ENCODE measurements around the gene PTPRK. TPM values are rescaled to one million over a fixed set of nuclear protein-coding genes. Genes with fewer than 3 reads are reported as not detected.

Gene PTPRK
- total RNA-seq, 1 experiment from 2014 or later = 24.4 TPM

GRCh38 chr6:128139519-128139918 is 380.9 kb downstream of the PTPRK start:
- DNase-seq (ENCODE audit: low spot score) = peak; percentile 21

DNA sequence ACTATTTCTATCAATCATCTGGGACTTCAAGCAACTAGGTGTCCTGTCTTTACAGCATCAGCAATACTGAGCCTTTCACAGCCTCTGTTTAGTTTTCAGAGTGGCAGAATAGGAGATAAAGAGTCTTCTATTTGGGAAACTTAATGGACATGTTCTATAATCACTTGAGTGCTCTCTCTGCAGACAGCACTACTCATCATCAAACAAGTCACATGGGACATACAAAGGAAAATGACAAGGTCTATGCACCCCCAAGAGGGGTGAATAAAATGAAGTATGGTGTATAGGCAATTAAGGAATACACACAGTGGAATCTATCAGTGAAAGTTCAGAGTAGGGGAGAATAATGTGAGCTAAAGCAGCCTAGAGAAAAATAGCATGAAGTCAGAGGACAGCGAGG is 381.7 kb downstream of the PTPRK start:
- no peak for DNase-seq (ENCODE audit: low spot score)

DNA sequence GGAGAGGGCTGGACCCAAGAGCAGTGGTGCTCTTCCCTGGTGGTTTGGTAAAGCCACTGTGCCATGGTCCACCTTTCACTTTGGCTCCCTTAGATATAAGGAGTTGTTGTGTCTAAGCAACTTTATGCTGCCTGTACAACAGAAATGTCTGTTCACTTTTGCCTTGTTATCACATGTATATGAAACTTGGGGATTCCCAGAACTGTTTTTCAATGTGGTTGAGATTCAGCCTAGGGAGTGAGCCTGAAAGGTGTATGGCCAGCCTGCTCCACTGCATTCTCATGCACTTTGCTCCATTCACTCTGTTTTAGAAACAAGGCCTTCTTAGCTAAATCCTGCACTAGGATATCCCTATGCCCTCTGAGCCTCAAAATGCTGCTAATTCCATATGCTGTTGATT is 385.1 kb downstream of the PTPRK start:
- no peak for DNase-seq (ENCODE audit: low spot score)

DNA sequence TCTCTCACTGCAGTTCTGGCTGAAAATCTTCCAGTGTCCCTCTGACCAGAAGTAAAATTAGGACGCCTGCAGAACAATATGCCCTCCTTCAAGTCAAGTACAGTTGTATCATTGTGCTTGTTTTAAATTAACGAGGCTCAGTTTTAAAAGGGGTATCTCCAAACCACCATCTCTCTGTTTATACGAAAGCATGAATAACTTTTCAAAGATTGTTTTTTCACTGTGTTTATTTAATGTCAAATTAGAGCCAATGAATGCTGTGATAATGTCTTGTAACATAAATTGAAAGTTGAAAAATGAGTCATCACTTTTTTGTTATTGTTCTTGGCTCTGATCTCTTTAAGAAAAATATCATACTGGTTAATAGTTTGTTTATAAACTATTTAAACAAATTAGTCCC is 388.8 kb downstream of the PTPRK start:
- DNase-seq (ENCODE audit: low spot score) = peak; percentile 6

DNA sequence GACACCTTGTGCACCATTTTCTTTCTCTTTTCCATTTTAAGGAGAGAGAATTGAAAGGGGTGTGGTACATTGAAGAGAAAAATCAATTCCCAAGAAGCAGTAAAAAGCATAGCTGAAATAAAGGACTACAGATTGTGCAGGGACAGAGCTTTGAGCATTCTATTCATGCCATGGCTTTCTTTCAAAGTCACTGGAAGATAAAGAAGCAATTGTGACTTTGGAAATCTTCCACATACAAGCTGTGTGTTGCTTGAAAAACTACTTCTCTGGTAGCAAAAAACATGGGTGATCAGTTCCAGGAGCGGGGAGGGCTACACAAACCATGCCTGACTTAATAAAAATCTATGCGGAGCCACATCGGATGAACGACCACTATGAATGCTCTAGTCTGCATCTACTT is 389.4 kb downstream of the PTPRK start:
- no peak for DNase-seq (ENCODE audit: low spot score)

DNA sequence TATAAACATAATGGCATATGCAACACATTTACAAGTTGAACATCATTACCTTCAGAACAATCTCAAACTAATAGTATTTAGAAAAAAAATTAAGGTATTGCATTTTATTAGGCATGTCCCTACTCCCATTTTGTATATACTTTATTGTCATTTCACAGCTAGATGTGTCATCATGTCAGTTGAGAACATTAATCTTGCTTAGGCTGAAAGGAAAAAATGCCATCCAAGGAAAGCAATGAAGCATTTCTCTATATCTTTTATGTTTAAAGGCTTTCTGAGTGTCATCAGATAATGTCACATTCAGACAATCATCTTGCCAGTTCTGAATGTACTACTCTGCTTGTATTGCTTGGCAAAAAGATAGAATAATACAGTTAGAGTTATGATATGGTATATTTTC is 390.7 kb downstream of the PTPRK start:
- no peak for DNase-seq (ENCODE audit: low spot score)

DNA sequence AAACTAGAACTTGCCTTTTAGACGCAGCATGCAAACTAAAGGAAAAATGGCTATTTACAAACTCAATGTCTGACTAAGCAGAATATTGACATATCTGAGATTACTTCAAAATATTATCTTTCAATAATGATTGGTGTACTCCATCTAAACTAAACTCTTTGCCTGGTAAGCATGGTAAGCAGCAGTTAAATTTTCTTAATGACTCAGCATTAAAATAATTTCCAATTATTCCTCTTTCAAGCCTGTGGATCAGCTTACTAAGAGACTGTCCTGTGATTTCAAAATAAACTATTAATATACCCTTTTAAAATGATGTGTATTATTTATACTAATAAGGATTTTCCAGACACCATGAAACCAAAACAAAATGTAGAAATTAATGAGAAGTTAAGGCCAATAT is 392.7 kb downstream of the PTPRK start:
- DNase-seq (ENCODE audit: low spot score) = no peak

DNA sequence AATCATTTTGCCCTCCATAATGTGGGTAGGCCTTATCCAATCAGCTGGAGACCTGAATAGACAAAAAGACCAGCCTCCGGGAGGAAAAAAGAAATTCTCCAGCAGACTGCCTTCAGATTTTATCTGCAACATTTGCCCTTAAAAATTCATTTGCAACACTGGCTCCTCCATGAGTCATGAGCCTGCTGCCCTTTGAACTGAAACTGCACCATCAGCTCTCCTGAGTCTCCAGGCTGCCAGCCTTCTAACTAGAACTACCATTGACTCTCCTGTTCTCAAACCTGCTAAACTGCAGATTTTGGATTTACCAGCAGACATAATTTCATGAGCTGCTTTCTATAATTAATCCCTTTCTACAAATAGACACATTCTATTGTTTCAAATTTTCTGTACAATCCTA is 395.7 kb downstream of the PTPRK start:
- DNase-seq (ENCODE audit: low spot score) = no peak

- no peak for DNase-seq (ENCODE audit: low spot score)
These were observed 398.8 kb downstream of the PTPRK start for GRCh38 chr6:128121610-128122009.

- no peak for DNase-seq (ENCODE audit: low spot score)
These were observed 399.2 kb downstream of the PTPRK start for GRCh38 chr6:128121190-128121589.

DNA sequence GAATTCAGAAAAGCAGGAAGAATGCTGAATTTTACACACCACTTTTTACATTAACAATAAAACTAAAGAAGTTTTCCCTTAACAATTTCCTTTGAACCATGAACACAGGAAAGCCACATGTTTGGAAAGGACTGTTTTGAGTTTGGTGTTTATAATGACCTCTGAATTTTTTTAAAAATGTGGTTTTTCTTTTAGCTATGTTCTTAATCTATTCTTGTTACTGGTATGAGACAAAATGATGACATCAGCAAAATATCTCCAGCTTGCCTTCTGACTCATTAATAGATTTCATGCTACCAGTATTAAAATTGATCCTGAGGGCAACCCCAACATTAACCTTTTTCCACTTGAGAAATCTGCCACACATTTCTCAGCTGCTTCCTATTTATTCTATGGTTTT is 402.0 kb downstream of the PTPRK start:
- no peak for DNase-seq (ENCODE audit: low spot score)

GRCh38 chr6:128117916-128118315 is 402.5 kb downstream of the PTPRK start:
- no peak for DNase-seq (ENCODE audit: low spot score)

- no peak for DNase-seq (ENCODE audit: low spot score)
These were observed 406.2 kb downstream of the PTPRK start for GRCh38 chr6:128114164-128114563.

DNA sequence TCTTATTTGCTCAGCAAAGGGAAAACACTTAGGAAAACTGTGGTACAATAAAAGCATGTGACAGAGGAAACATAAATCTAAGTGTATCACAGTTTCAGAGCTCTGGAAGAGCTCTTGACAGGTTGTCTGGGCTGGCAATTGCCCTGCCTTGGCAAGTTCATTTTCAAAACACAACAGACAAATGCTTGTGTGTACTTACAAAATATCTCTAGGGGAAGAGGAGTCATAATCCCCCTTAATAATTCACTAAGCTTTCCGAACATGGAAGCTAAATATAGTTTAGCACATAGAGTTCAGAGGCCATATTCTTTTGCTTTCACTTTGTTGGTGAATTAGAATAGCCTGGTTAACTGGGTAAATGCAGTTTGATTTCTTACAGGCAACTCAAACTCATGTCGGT is 407.9 kb downstream of the PTPRK start:
- no peak for DNase-seq (ENCODE audit: low spot score)

GRCh38 chr6:128111096-128111495 is 409.3 kb downstream of the PTPRK start:
- no peak for DNase-seq (ENCODE audit: low spot score)

- DNase-seq (ENCODE audit: low spot score) = no peak
These were observed 412.7 kb downstream of the PTPRK start for GRCh38 chr6:128107682-128108081.

DNA sequence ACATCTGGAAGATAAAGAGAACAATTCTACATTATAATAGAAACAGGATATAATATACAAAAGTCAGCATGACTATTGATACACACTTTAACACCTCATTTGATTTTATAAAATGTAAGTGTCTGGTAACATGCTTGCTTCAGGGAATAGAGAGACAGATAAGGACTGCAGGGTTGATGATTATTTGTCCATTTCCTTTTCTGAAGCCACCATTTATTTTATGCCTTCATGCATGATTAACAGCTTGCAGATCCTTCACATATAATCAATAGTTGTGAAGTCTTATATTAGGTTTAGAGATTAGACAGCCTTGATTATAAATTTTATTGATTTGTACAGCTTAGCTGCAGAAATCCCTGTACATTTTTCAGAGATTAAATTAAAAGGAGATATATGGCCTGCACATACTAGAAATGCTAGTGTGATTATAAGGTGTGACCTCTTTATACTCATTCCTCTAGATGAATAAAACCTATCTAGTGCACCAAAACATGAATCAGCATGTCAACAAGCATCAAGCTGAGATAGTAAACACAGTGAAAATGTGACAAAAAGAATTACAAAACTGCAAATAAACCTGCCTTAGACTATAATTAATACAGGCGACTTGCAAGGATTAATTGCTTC is 420.7 kb downstream of the PTPRK start:
- DNase-seq (ENCODE audit: low spot score) = no peak

DNA sequence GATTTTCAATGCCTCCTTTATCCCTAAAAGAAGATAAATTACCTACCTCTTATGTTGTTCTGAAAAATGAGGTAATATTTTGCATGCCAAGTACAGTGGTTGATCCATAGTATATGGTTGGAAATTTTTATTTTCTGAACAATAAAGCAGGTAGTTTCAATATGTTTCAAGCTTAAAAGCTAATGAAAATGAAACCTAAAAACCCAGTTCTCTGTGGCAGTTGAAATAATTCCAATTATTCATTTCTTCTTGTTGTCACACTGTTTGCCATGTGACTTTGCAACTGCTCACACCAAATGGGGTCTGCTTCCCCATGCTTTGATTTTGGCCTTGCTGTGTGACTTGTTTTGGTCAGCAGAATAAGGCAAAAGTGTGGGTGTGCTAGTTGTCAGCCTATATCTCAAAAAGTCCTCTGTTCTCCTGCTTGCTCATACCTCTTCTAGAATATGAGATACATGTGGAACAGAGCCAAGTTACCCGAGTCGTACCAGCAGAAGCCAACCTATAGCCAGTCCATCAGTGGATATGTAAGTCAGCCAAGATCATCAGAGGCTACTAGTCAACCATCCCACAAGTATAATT is 422.3 kb downstream of the PTPRK start:
- DNase-seq (ENCODE audit: low spot score) = no peak

DNA sequence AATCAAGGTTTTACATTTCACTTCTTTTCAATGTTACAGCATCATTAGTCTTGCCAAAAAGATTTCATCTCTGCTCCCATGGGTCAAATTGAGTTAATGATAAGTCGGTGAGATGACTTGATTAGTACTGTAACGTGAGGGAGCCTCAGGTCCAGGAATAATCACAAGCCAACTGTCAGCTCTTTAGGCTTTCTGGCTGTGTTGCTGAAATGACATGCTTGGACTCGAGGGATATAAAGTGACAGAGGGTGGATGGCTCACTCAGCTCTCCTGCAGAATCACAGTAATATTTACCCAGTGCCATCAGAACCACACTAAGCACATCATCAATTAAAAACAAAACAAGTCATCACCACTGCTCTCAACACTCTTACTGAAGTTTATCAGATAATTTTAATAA is 423.4 kb downstream of the PTPRK start:
- no peak for DNase-seq (ENCODE audit: low spot score)

DNA sequence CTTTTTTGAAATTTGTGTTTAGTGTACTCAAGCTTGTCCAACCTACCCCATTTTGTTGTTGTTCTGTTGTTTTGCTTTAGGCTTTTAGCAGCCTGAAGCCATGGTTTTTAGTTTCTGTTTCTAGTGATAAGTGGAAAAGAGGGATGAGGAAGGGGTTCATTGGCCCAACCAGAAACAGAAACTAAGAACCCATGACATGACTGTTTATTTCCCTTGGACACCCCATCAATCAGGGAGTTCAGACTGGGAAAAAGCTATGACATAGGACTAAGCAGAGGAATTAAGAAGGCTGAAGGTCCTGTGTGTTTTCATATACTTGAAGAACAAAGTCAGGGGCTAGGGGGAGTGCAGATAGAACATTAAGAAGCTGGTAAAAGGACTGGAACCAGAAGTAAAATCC is 425.0 kb downstream of the PTPRK start:
- no peak for DNase-seq (ENCODE audit: low spot score)

- no peak for DNase-seq (ENCODE audit: low spot score)
These were observed 441.4 kb downstream of the PTPRK start for GRCh38 chr6:128079021-128079420.

DNA sequence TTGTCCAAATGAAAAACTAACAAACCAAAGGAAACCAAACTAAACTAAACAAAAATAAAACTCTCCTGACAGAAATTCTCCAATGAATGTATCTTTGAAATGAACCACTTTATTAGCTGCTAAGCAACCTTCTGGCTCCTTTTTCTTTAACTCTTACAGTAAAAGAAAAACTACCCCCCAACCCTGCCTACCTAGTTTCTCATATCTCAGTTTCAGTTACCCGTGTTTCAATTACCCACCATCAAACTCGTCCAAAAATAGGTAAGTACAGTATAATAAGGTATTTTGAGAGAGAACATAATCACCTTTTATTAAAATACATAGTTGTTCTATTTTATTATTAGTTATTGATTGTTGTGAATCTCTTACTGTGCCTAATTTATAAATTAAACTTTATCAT is 442.1 kb downstream of the PTPRK start:
- no peak for DNase-seq (ENCODE audit: low spot score)

DNA sequence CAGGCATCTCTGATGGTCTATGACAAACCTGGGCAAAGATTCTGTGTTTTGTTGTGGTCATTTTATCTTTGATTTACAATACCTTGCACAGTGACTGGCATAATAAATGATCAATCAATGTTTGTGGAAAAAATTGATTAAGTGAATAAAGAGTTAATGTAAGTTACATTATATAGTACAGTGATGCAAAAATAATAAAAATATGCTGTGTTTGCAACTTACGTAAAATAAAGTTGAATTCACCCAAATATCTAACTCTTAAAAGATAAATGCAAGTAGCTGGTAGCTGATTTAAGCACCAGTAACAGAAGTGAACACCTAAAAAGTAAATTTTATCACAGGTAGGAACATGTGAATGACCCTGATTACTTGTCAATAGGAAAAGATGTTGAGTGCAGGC is 443.6 kb downstream of the PTPRK start:
- no peak for DNase-seq (ENCODE audit: low spot score)

- no peak for DNase-seq (ENCODE audit: low spot score)
These were observed 445.8 kb downstream of the PTPRK start for GRCh38 chr6:128074567-128074966.
